ENCODE results near the gene JAML.

Gene JAML

GRCh38 chr11:118202599-118203422 is 22.0 kb downstream of the JAML start:
- no peak for TF ChIP-seq CTCF (IDR thresholded peaks at IDR 0.05)
- DNase-seq: no peak
- Mint-ChIP-seq H3K27me3 (ENCODE audit: low read depth, poor library complexity) (peaks cover 38% of the 10 kb centered on the region), H3K36me3 (ENCODE audit: low read depth) (no peaks in the 10 kb centered on the region), H3K9me3 (no peaks in the 10 kb centered on the region), H3K27ac (no peak overlapping the region), H3K4me1 (no peaks in the 10 kb centered on the region), H3K4me3 (no peak overlapping the region)

- no peaks in the 10 kb centered on the region for H3K4me1 Mint-ChIP-seq
- H3K4me3 Mint-ChIP-seq: no peak overlapping the region
- no peak overlapping the region for H3K27ac Mint-ChIP-seq
- H3K36me3 Mint-ChIP-seq (ENCODE audit: low read depth): no peaks in the 10 kb centered on the region
- no peaks in the 10 kb centered on the region for H3K9me3 Mint-ChIP-seq
- H3K27me3 Mint-ChIP-seq (ENCODE audit: low read depth, poor library complexity): peaks cover 31% of the 10 kb centered on the region
- TF ChIP-seq CTCF (IDR thresholded peaks at IDR 0.05): no peak
- no peak for DNase-seq
These were observed 22.8 kb downstream of the JAML start for GRCh38 chr11:118201966-118202365.

GRCh38 chr11:118200901-118201680 is 23.7 kb downstream of the JAML start:
- Mint-ChIP-seq H3K36me3 (ENCODE audit: low read depth) (no peaks in the 10 kb centered on the region), H3K4me3 (no peak overlapping the region), H3K4me1 (no peaks in the 10 kb centered on the region), H3K27ac (no peak overlapping the region), H3K9me3 (no peaks in the 10 kb centered on the region), H3K27me3 (ENCODE audit: low read depth, poor library complexity) (peaks cover 22% of the 10 kb centered on the region)
- DNase-seq: no peak
- TF ChIP-seq CTCF (IDR thresholded peaks at IDR 0.05): no peak

GRCh38 chr11:118200497-118200896 is 24.3 kb downstream of the JAML start:
- TF ChIP-seq CTCF (IDR thresholded peaks at IDR 0.05): no peak
- peaks cover under 1% of the 10 kb centered on the region for H3K4me1 Mint-ChIP-seq
- H3K36me3 Mint-ChIP-seq (ENCODE audit: low read depth): no peaks in the 10 kb centered on the region
- no peak for DNase-seq
- H3K27ac Mint-ChIP-seq: no peak overlapping the region
- no peak overlapping the region for H3K4me3 Mint-ChIP-seq
- H3K9me3 Mint-ChIP-seq: no peaks in the 10 kb centered on the region
- peaks cover 18% of the 10 kb centered on the region for H3K27me3 Mint-ChIP-seq (ENCODE audit: low read depth, poor library complexity)

- no peak for TF ChIP-seq CTCF (IDR thresholded peaks at IDR 0.05)
- H3K36me3 Mint-ChIP-seq (ENCODE audit: low read depth): no peaks in the 10 kb centered on the region
- no peaks in the 10 kb centered on the region for H3K9me3 Mint-ChIP-seq
- H3K4me1 Mint-ChIP-seq: peaks cover 8% of the 10 kb centered on the region
- no peak overlapping the region for H3K27ac Mint-ChIP-seq
- no peak overlapping the region for H3K4me3 Mint-ChIP-seq
- peaks cover 10% of the 10 kb centered on the region for H3K27me3 Mint-ChIP-seq (ENCODE audit: low read depth, poor library complexity)
- DNase-seq: no peak
These were observed 25.7 kb downstream of the JAML start for GRCh38 chr11:118199135-118199534.
